GM18873 (cell line): Measurements from ENCODE around the gene FGGY.

Source experiments
- ATAC-seq: cut with Tn5 transposase; IDR thresholded peaks from one replicate; pipeline ENCODE4 v1.9.1; 2021; ENCODE audit warnings: mild to moderate bottlenecking, moderate library complexity, moderate number of reproducible peaks; ENCODE audit not compliant: unreplicated experiment, low FRiP score

FGGY gene

GRCh38 chr1:59771361-59771760 lies 474.5 kb downstream of the FGGY start:
- ATAC-seq: no peak

GRCh38 chr1:59775480-59775879 lies 478.6 kb downstream of the FGGY start:
- ATAC-seq: no peak

GRCh38 chr1:59776960-59777852 lies 480.3 kb downstream of the FGGY start:
- ATAC-seq: no peak

GRCh38 chr1:59779949-59780348 lies 483.1 kb downstream of the FGGY start:
- no peak for ATAC-seq

- ATAC-seq: no peak
Observed at GRCh38 chr1:59788825-59789224, 491.9 kb downstream of the FGGY start.

GRCh38 chr1:59798600-59798999 lies 501.7 kb downstream of the FGGY start:
- no peak for ATAC-seq

- no peak for ATAC-seq
Observed at GRCh38 chr1:59803458-59804038, 506.7 kb downstream of the FGGY start.

GRCh38 chr1:59804301-59804700 lies 507.4 kb downstream of the FGGY start:
- no peak for ATAC-seq

- no peak for ATAC-seq
Observed at GRCh38 chr1:59805554-59805953, 508.7 kb downstream of the FGGY start.
